Measurements from ENCODE around the gene PRRT1.
"Not testable (repeated sequence)": the region's sequence is repeated elsewhere in the genome, so short reads cannot be mapped to it uniquely, and the experiment has no call there.

The PRRT1 gene

GRCh38 chr6:32188381-32189068, 36.8 kb upstream of the PRRT1 start:
- Mint-ChIP-seq H3K27me3 (ENCODE audit: low read depth, poor library complexity) (no peaks in the 10 kb centered on the region), H3K36me3 (ENCODE audit: low read depth) (peaks cover 25% of the 10 kb centered on the region), H3K9me3 (no peaks in the 10 kb centered on the region), H3K4me3 (peak overlapping the region; percentile 97), H3K4me1 (peaks cover 76% of the 10 kb centered on the region), H3K27ac (peak overlapping the region; percentile 96)
- no peak for DNase-seq
- TF ChIP-seq CTCF (IDR thresholded peaks at IDR 0.05): no peak

- DNase-seq; H3K9me3 Mint-ChIP-seq; H3K27me3 Mint-ChIP-seq (ENCODE audit: low read depth, poor library complexity): not testable (repeated sequence)
- Mint-ChIP-seq H3K4me3 (peak overlapping the region; percentile 97), H3K36me3 (ENCODE audit: low read depth) (peaks cover 25% of the 10 kb centered on the region), H3K4me1 (peaks cover 69% of the 10 kb centered on the region), H3K27ac (peak overlapping the region; percentile 97)
Observed at GRCh38 chr6:32187725-32188380, 36.1 kb upstream of the PRRT1 start.

- Mint-ChIP-seq H3K36me3 (ENCODE audit: low read depth) (peaks cover 25% of the 10 kb centered on the region), H3K9me3 (no peaks in the 10 kb centered on the region), H3K27me3 (ENCODE audit: low read depth, poor library complexity) (no peaks in the 10 kb centered on the region), H3K4me3 (peak overlapping the region; percentile 97), H3K27ac (peak overlapping the region; percentile 97), H3K4me1 (peaks cover 62% of the 10 kb centered on the region)
- TF ChIP-seq CTCF (IDR thresholded peaks at IDR 0.05): no peak
- DNase-seq: no peak
Observed at GRCh38 chr6:32187009-32187709, 35.4 kb upstream of the PRRT1 start.

GRCh38 chr6:32186151-32186840, 34.6 kb upstream of the PRRT1 start:
- Mint-ChIP-seq H3K27ac (peak overlapping the region; percentile 95), H3K4me1 (peaks cover 57% of the 10 kb centered on the region), H3K36me3 (ENCODE audit: low read depth) (peaks cover 28% of the 10 kb centered on the region), H3K4me3 (peak overlapping the region; percentile 75)
- not testable (repeated sequence) for DNase-seq; H3K27me3 Mint-ChIP-seq (ENCODE audit: low read depth, poor library complexity); H3K9me3 Mint-ChIP-seq

- peak overlapping the region; percentile 95 for H3K27ac Mint-ChIP-seq
- H3K27me3 Mint-ChIP-seq (ENCODE audit: low read depth, poor library complexity); H3K9me3 Mint-ChIP-seq: not testable (repeated sequence)
- H3K4me3 Mint-ChIP-seq: peak overlapping the region; percentile 75
- H3K36me3 Mint-ChIP-seq (ENCODE audit: low read depth): peaks cover 34% of the 10 kb centered on the region
- DNase-seq: peak; percentile 63
- H3K4me1 Mint-ChIP-seq: peaks cover 57% of the 10 kb centered on the region
Observed at GRCh38 chr6:32185681-32186131, 34.0 kb upstream of the PRRT1 start.

- peaks cover 44% of the 10 kb centered on the region for H3K36me3 Mint-ChIP-seq (ENCODE audit: low read depth)
- H3K27ac Mint-ChIP-seq: peak within 1 kb of the TSS; percentile 93
- H3K4me3 Mint-ChIP-seq: no peak within 1 kb of the TSS
- no peak for DNase-seq
- H3K27me3 Mint-ChIP-seq (ENCODE audit: low read depth, poor library complexity): no peaks in the 10 kb centered on the region
- no peak for TF ChIP-seq CTCF (IDR thresholded peaks at IDR 0.05)
- peaks cover 65% of the 10 kb centered on the region for H3K4me1 Mint-ChIP-seq
- H3K9me3 Mint-ChIP-seq: no peaks in the 10 kb centered on the region
Observed at GRCh38 chr6:32184084-32184640, 32.4 kb upstream of the PRRT1 start, which contains the start of gene AGER. TSS of gene AGER (minus strand) at chr6:32184253. CDS start at chr6:32184222, 31 bp downstream.
